Breast epithelium (tissue), 4 donors: ENCODE measurements around the gene APBA1. TPM values are rescaled to one million over a fixed set of nuclear protein-coding genes. Genes with fewer than 3 reads are reported as not detected.

Experiments used
- DNase-seq, 2 donors: peaks; one replicate each; pipeline ENCODE4 v3.0.0-alpha.2; 2019; ENCODE audit warnings: low spot score in 2 of 2
- H3K27ac ChIP-seq, 2 donors: fragments of 200-600 bp; sonication (generic) in 1 of 2; one replicate each; pipeline ENCODE4 v1.5.1; 2016 to 2019; ENCODE audit warnings: mild to moderate bottlenecking in 1 of 2
- H3K27me3 ChIP-seq, 2 donors: fragments of 200-600 bp; sonication (generic) in 1 of 2; one replicate each; pipeline versions ENCODE4 v1.5.1 to v1.6.0; 2017 to 2019; ENCODE audit warnings: control low read depth in 1 of 2, mild to moderate bottlenecking in 1 of 2
- H3K36me3 ChIP-seq: fragments of 200-600 bp; one replicate; pipeline ENCODE4 v1.5.1; 2019
- H3K4me1 ChIP-seq, 2 donors: fragments of 200-600 bp; sonication (generic); one replicate each; pipeline ENCODE4 v1.5.1; 2016 to 2019; ENCODE audit warnings: control low read depth in 1 of 2
- H3K4me3 ChIP-seq, 3 donors: fragments of 200-600 bp; sonication (generic); 1 replicate in 2 of 3; 2 replicates in 1 of 3; pipeline ENCODE4 v1.5.1; 2016 to 2019; ENCODE audit warnings: mild to moderate bottlenecking in 3 of 3, moderate library complexity in 2 of 3
- H3K9me3 ChIP-seq, 2 donors: fragments of 200-600 bp; sonication (generic) in 1 of 2; one replicate each; pipeline ENCODE4 v1.5.1; 2016 to 2019; ENCODE audit warnings: control low read depth in 1 of 2
- CTCF ChIP-seq, 3 donors: fragments of 450-650 bp; IDR thresholded peaks; one replicate each; pipeline ENCODE4 v1.5.1; 2016 to 2017; ENCODE audit warnings: antibody characterized with exemption in 3 of 3, mild to moderate bottlenecking in 3 of 3, moderate library complexity in 3 of 3
- POLR2A ChIP-seq: fragments of 450-650 bp; IDR thresholded peaks from one replicate; pipeline ENCODE4 v1.6.1; 2016; ENCODE audit warnings: antibody characterized with exemption, mild to moderate bottlenecking, moderate library complexity
- POLR2AphosphoS5 ChIP-seq, 3 donors: sonication (generic); formaldehyde crosslinking; IDR thresholded peaks; one replicate each; pipeline ENCODE4 v1.6.1; 2017; ENCODE audit warnings: antibody characterized with exemption in 3 of 3
- intact Hi-C: fragments of 100-400 bp; cut with DNase I; formaldehyde crosslinking; loops from one replicate; pipeline ENCODE4 v1.15.1; 2023; ENCODE audit warnings: low total_unique reads
- total RNA-seq, 3 donors: library from RNA; depleted of rRNA; stranded (reverse); fragments of >200 nt; gene quantifications; one replicate each; pipeline ENCODE4 v1.1.0, GENCODE V29; 2016

Gene APBA1
- total RNA-seq, 3 donors from 2014 or later = 6.9 to 8.0 (median 7.8) TPM

DNA sequence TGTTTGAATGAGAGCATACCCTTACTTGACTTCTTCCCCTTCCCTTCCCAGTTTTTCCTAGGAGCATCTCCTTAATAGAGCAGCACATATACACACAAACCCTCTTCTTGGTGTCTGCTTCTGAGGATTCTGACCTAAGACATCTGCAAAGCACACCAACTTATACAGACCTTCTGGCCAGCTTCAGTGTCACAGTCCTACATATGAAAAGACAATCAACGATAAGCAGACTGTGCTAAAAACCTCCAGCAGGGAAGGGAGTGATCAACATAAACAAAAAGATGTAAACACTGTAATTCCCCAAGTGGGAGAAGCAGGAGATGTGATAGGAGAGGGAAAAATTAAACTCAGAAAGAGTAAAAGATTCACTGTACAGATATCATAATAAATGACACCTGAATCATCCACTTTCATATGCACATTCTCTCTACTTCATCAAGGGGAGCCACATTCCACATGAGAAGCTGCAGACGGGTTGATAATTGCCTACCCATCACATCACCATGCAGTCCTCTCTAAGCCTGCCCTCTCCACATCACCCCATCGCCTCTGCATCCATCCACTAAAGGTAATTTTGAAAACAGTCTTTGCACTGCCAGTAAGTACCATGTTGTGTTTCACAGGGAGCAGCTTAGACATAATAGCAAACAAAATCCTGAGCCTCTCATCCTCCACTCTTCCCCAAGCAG is 13.0 kb downstream of the APBA1 start:
- DNase-seq = no peak
- Histone ChIP-seq H3K36me3 (no peaks in the 10 kb centered on the region), H3K27me3 (no peaks in the 10 kb centered on the region), H3K9me3 (no peaks in the 10 kb centered on the region), H3K27ac (no peak overlapping the region), H3K4me1 (no peaks in the 10 kb centered on the region), H3K4me3 (no peak overlapping the region)
- TF ChIP-seq CTCF (IDR thresholded peaks at IDR 0.05) = no peak
- no peak for TF ChIP-seq POLR2A
- TF ChIP-seq POLR2AphosphoS5 (IDR thresholded peaks at IDR 0.05) = no peak
- intact Hi-C loops = no loop called here

DNA sequence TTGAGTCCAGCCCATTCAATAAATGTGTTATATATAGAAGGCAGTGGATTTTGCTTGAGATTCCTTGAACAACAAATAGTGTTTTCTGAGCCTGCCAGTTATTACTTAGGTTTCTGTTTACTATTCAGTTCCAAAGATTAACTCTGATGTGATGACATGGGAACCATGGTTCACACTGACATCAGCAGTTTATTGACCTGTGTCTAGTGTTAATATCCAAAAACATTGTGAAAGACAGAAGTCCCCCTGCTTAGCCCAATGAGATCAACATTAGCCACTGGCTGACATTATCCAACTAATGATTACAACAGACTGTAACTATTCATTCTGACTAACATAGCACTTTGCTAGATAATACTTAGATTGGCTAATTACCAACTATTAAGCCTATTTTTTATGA is 14.9 kb downstream of the APBA1 start:
- TF ChIP-seq CTCF (IDR thresholded peaks at IDR 0.05) (no peak), POLR2AphosphoS5 (IDR thresholded peaks at IDR 0.05) (no peak), POLR2A (no peak)
- intact Hi-C loops = no loop called here
- Histone ChIP-seq H3K36me3 (no peaks in the 10 kb centered on the region), H3K27ac (no peak overlapping the region), H3K27me3 (no peaks in the 10 kb centered on the region), H3K4me3 (no peak overlapping the region), H3K4me1 (no peaks in the 10 kb centered on the region), H3K9me3 (no peaks in the 10 kb centered on the region)
- no peak for DNase-seq

GRCh38 chr9:69655065-69655464 is 17.1 kb downstream of the APBA1 start:
- DNase-seq = no peak
- Histone ChIP-seq H3K27ac (no peak overlapping the region), H3K9me3 (no peaks in the 10 kb centered on the region), H3K36me3 (no peaks in the 10 kb centered on the region), H3K4me1 (no peaks in the 10 kb centered on the region), H3K4me3 (no peak overlapping the region), H3K27me3 (no peaks in the 10 kb centered on the region)
- no peak for TF ChIP-seq POLR2AphosphoS5 (IDR thresholded peaks at IDR 0.05)
- TF ChIP-seq CTCF (IDR thresholded peaks at IDR 0.05) = no peak
- no peak for TF ChIP-seq POLR2A
- intact Hi-C loops = no loop called here

DNA sequence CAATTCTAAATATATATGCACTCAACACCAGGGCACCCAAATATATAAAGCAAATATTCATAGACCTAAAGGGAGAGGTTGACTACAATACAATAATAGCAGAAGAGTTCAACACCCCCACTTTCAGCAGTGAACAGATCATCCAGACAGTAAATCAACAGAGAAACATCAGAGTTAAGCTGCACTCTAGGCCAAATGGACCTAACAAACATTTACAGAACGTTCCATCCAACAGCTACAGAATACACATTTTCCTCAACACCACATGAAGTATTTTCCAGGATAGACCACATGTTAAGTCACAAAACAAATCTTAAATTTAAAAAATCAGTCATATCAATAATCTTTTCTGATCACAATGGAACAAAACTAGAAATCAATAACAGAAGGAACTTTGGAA is 18.9 kb downstream of the APBA1 start:
- no peaks in the 10 kb centered on the region for H3K4me1 ChIP-seq
- no peak overlapping the region for H3K27ac ChIP-seq
- H3K27me3 ChIP-seq = no peaks in the 10 kb centered on the region
- intact Hi-C loops = no loop called here
- no peaks in the 10 kb centered on the region for H3K9me3 ChIP-seq
- TF ChIP-seq CTCF (IDR thresholded peaks at IDR 0.05) = no peak
- TF ChIP-seq POLR2A = no peak
- no peak for TF ChIP-seq POLR2AphosphoS5 (IDR thresholded peaks at IDR 0.05)
- H3K4me3 ChIP-seq = no peak overlapping the region
- no peaks in the 10 kb centered on the region for H3K36me3 ChIP-seq
- DNase-seq = no peak

DNA sequence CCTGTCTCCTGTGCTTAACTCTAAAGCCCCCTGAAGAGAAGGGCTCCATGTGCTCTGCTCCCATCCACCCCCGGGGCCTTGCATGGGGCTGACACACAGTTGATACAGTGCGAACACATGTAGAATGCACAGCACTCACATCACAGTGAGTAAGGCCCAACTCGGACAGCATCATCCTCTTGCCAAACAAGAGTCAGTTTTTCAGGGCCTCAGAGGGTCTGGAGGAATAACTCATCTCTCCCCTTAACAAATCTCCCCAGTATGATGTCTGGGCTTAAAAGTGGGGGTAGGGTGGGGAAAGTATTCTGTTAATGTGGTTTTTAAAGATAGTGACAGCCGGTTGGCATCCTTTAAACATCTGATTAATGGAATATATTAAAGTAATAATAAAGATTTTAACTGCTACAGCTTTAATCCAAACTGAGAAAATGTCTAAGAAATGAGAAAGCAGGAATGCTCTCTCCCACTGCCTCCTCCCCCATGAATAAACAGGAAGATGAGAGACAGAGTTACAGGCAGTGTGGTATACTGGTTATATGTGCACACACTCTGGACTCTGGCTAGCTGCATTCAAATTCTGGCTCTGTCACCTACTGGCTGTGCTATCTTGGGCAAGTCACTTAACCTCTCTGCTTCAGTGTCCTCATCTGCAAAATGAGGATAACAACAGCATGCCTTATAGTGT is 22.5 kb downstream of the APBA1 start:
- no peaks in the 10 kb centered on the region for H3K36me3 ChIP-seq
- H3K27me3 ChIP-seq = no peaks in the 10 kb centered on the region
- TF ChIP-seq POLR2A (no peak), POLR2AphosphoS5 (IDR thresholded peaks at IDR 0.05) (no peak), CTCF (IDR thresholded peaks at IDR 0.05) (no peak)
- H3K4me1 ChIP-seq = no peaks in the 10 kb centered on the region
- intact Hi-C loops = loop anchor here (5.0 kb wide), 1 partner anchor 648 kb away; no protein-coding TSS in a partner anchor
- no peak overlapping the region for H3K27ac ChIP-seq
- no peak overlapping the region for H3K4me3 ChIP-seq
- H3K9me3 ChIP-seq = no peaks in the 10 kb centered on the region
- DNase-seq = no peak
